GM21528 (cell line): ENCODE data around the gene INSYN2A.

ENCODE experiments used
- ATAC-seq: cut with Tn5 transposase; IDR thresholded peaks from one replicate; pipeline ENCODE4 v1.9.1; 2021; ENCODE audit warnings: mild to moderate bottlenecking, moderate library complexity; ENCODE audit not compliant: unreplicated experiment, low FRiP score

INSYN2A gene

GRCh38 chr10:127157089-127157488, 39.3 kb downstream of the INSYN2A start:
- no peak for ATAC-seq

- no peak for ATAC-seq
Observed at GRCh38 chr10:127154831-127155620, 41.4 kb downstream of the INSYN2A start.

GRCh38 chr10:127153181-127153580, 43.2 kb downstream of the INSYN2A start:
- ATAC-seq: no peak

- no peak for ATAC-seq
Observed at GRCh38 chr10:127151981-127152699, 44.3 kb downstream of the INSYN2A start.

GRCh38 chr10:127151541-127151940, 44.9 kb downstream of the INSYN2A start:
- no peak for ATAC-seq

GRCh38 chr10:127150136-127150535, 46.3 kb downstream of the INSYN2A start:
- ATAC-seq: no peak

GRCh38 chr10:127149501-127150081, 46.8 kb downstream of the INSYN2A start:
- ATAC-seq: no peak

GRCh38 chr10:127148933-127149220, 47.5 kb downstream of the INSYN2A start:
- ATAC-seq: no peak

GRCh38 chr10:127148066-127148932, 48.1 kb downstream of the INSYN2A start:
- ATAC-seq: no peak

GRCh38 chr10:127146661-127147060, 49.7 kb downstream of the INSYN2A start:
- no peak for ATAC-seq
